ENCODE results near the gene CA10.
A peak's percentile ranks its signal among the peaks of the same experiment; 100 is the strongest.

CA10 gene

DNA sequence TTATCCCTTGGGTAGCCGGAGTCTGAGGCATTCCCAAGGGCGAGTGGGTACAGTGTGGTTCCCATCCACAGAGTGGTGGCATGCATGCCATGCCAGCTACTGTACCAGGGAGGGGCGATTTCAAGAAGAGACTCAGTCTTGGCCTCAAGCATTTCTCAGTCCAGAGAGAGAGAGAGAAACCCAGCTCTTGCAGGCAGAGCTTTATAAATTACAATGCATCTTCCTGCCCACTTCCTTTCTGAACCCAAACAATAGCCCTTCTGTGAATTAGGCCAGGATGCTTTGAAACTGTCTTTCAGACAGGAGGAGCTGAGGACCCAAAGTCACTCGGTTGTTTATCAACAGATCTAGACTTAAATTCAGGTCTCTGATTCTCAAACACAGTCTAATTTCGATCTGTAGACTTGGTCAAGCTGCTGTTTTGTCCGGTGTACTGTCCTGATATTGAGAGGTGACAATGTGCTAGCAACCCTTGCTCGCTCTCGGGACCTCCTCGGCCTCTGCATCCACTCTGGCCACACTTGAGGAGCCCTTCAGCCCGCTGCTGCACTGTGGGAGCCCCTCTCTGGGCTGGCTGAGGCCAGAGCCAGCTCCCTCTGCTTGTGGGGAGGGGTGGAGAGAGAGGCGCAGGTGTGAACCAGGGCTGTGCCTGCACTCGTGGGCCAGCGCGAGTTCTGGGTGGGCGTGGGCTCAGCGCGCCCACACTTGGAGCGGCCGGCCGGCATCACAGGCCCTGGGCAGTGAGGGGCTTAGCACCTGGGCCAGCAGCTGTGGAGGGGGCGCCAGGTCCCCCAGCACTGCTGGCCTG lies 490.2 kb downstream of the CA10 start:
- no peak for DNase-seq

GRCh38 chr17:51667706-51668083 lies 490.8 kb downstream of the CA10 start:
- no peak for DNase-seq

DNA sequence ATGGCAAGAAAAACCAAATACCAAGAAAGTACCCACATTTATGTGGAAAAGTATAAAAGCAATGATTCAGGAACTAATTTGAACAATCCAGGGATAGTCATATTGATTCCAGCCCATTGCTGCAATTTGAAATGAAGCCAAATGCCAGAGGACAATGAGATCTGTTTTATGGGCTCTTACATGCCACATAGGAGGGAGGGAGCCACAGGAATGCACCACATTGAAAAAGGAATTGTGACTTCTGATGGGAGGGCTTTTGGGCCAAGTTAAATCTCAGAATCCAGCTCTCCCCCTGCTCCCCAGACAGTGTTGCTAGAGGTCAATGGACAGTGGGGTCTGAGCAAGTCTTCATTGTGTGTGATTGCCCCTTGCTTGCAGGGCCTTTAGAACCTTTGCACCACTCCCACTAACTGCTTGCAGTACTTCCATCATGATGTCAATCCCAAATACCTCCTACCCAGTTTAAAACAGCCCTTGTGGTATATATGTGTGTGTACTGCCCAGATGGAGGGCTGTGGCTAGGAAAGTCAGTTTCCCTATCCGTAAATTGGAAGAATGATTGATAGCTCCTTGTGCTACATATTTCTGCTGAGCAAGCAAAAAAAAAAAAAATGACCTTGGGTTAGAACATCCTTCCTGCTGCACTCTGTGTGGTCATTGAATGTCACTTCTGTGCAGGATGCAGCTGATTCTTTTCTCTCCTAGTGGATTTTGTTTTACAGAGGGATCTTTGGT lies 491.4 kb downstream of the CA10 start:
- no peak for DNase-seq

DNA sequence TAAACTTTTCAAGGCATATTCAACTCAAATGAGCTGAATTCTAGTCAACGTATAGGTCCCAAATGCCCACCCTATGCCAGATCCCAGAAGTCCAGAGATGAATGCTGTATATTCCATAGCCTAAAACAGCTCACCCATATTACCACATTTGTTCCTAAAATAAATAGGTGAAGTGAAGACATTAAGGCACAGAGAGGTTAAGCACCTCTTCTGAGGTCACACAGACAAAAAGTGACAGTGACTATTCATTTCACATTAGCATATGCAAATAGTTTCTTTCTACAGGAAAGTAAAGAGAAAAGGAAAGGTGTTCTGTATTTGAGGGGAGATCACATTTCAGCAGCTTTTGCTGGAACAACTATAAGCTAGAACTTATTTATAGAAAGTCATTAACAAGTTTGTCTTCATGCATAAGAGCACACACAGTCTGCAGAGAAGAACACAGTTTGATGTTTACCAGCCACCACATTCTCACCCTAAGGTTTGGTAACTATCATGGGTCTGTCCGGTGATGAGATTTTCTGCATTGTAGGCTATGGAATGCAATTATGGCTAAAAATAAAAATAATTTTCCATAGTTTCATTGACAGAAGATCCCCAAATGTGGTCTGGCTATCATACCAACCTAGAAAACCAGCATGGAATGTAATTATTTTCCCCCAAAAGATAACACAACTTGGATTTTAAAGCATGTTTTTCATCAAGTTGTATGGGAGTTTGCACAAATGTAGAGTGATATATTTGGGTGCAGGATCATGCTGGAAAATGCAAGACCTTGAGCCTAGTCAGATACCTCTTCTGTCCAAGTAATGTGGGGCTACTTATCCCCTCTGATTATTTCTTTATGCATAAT lies 496.1 kb downstream of the CA10 start:
- no peak for DNase-seq

GRCh38 chr17:51661403-51661802 lies 497.1 kb downstream of the CA10 start:
- no peak for DNase-seq

GRCh38 chr17:51660266-51660665 lies 498.2 kb downstream of the CA10 start:
- DNase-seq: no peak

- DNase-seq: no peak
Observed at GRCh38 chr17:51657224-51657623, 501.3 kb downstream of the CA10 start.

GRCh38 chr17:51653878-51654277 lies 504.6 kb downstream of the CA10 start:
- DNase-seq: no peak

DNA sequence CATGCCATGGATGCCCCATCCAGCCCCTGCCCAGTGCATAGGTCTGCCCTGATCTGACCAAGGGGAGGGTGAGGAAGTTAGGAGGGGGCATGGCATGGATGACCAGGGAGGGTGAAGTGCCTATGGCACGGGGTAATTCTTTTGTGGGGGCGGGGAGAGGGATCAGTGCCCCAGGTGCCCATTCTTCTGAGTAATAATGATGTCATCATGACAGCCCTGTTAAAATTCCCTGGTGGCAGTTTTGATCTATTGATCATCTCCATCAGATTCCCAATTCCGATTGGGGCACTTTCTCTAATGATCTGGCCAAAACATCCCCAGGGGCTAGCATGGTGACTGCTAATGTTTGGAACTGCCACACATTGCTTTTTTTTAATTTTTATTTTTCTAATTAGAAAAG lies 506.0 kb downstream of the CA10 start:
- DNase-seq: no peak

- no peak for DNase-seq
Observed at GRCh38 chr17:51651513-51652298, 506.8 kb downstream of the CA10 start.

- no peak for DNase-seq
Observed at GRCh38 chr17:51650772-51651171, 507.7 kb downstream of the CA10 start.

DNA sequence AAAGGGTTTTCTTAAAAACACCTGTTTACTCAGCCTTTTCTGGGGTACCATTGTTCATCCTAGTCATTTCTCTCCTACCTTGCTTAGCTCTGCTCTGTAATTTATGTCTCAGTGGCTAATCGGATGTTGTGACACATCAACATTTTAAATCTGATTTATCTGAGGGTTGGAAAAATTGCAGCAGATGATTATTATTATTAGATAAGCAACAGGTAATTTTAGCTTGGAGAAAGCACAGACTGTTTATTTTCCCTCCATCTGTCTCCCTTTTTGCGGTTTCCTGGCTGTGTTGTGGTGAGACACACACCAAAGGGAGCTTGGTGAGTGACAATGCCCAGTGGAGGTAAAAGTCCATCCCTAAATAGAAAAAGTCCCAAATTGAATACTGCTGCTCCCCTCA lies 508.3 kb downstream of the CA10 start:
- no peak for DNase-seq

- no peak for DNase-seq
Observed at GRCh38 chr17:51647826-51648225, 510.7 kb downstream of the CA10 start.

- DNase-seq: no peak
Observed at GRCh38 chr17:51647067-51647466, 511.4 kb downstream of the CA10 start.

- DNase-seq: no peak
Observed at GRCh38 chr17:51646539-51646938, 512.0 kb downstream of the CA10 start.

- no peak for DNase-seq
Observed at GRCh38 chr17:51645056-51645455, 513.5 kb downstream of the CA10 start.

DNA sequence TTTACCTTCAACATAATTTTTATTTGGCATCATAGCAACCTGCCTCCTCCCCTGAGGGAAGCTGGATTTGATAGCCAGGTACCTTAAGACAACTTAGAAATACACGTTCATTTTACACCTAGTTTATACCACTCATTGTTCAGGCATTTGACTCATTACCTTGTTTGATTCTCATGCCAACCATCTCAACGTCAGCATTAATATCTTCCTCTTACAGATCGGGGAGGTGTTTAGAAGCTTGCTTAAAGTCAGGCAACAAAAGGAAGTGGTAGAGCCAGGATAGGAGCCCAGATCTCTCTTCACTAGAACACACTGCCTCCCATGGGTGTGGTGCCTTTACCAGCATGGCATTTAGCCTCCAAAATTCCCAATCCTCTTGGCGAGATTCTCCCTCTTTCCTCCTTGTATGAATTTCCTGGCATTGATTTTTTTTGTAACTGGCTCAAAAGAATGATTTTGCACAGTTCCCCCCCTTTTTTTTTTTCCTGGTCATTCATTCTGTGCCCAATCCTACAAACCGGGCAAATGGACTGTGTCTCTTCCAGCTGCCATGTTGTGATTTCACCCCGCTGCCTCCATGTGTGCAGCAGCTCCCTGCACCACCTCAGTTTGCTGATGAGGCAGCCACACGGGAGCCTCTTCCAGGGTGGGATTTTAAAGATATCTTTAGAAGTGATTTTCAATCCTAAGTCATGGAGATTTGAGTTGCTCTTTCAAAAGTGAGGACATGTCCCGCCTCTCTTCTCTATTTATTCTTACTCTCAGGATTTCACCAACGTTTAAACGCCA lies 514.6 kb downstream of the CA10 start:
- no peak for DNase-seq

DNA sequence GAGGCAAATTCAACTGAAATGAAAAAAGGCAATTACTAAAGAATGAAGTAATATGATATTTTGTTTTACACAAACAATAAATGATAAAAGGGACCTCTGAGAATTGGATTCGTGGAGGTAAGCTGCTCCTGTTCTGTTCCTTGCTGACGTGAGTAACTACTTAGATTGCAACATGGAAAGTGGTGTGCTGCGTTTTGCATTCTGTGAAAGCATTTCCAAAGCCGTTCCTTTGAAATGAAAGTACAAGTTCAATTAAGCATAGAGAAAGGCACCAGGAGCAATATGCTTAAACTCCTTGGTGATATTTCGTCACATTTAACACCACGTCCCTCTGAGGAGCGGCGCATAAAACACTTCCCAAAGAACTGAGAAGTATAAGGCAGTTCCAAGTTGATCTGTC lies 516.5 kb downstream of the CA10 start:
- DNase-seq: no peak

DNA sequence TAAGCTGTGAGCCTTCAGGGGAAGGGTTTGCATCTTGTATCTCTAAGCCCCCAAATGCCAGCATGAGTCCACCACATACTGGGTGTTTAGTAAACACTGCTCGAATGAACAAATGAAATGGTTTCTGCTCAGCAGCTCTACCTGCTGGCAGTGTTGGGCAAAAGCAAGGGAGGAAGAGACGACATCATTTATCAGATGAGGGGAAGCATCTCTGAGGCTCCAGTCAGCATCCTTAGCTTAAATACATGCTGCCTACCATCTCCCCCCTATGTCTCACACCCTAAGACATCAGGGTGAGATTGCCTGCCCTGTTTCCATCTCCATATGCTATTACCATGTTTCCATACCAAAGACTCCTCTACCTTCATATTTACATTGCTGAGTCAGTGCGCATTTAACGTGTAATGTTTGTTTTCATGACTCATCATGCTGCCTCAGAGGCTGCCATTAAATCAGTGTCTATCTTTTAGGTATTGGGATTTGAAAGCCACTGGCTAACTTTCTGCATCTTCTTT lies 518.3 kb downstream of the CA10 start:
- DNase-seq: peak; percentile 38

GRCh38 chr17:51638971-51639370 lies 519.5 kb downstream of the CA10 start:
- no peak for DNase-seq

DNA sequence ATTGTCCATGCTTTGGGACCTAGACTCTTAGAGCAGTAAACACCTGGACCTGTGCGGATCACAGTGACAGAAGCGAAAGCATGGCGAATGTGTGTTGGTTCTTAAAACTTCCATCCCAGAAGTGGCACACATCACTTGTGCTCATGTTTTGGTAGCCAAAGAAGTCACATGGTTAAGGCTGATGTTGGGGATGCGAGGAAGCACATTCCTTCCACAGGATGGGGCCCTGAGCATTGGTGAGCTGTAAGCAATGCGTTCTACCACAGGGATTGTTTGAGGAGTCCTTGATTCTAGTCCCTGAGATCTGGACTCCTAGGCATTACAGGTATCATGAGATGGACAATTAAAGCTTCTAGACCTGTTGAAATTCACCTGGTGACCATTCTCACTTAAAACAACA lies 522.2 kb downstream of the CA10 start:
- DNase-seq: no peak

Measured in hematopoietic multipotent progenitor cell treated with erythropoietin and hydrocortisone succinate and interleukin-3 and kit ligand, for 4 days (in vitro differentiated cells).